Esophagus muscularis mucosa (tissue), 4 donors: Measurements from ENCODE around the gene ACTC1. TPM values are rescaled to one million over a fixed set of nuclear protein-coding genes. Genes with fewer than 3 reads are reported as not detected.

Experiments used
- DNase-seq: peaks from one replicate; pipeline ENCODE4 v3.0.0-alpha.2; 2017; ENCODE audit errors: extremely low spot score
- H3K27ac ChIP-seq, 4 donors: fragments of 200-600 bp; sonication (generic); replicated peaks in 1 of 4; 1 replicate in 3 of 4; 2 replicates in 1 of 4; pipeline ENCODE4 v1.5.1; 2016 to 2019; ENCODE audit warnings: mild to moderate bottlenecking in 1 of 4
- H3K27me3 ChIP-seq, 4 donors: fragments of 200-600 bp; sonication (generic); one replicate each; pipeline versions ENCODE4 v1.5.1 to v1.6.0; 2016 to 2019
- H3K36me3 ChIP-seq, 4 donors: fragments of 200-600 bp; sonication (generic); one replicate each; pipeline ENCODE4 v1.5.1; 2016 to 2019
- H3K4me1 ChIP-seq, 4 donors: fragments of 200-600 bp; sonication (generic); one replicate each; pipeline ENCODE4 v1.5.1; 2016 to 2019
- H3K4me3 ChIP-seq, 4 donors: fragments of 200-600 bp; sonication (generic); 1 replicate in 2 of 4; 2 replicates in 2 of 4; pipeline ENCODE4 v1.5.1; 2016 to 2019; ENCODE audit warnings: mild to moderate bottlenecking in 4 of 4, moderate library complexity in 1 of 4
- H3K9me3 ChIP-seq, 4 donors: fragments of 200-600 bp; sonication (generic); 1 replicate in 3 of 4; 2 replicates in 1 of 4; pipeline ENCODE4 v1.5.1; 2016 to 2019
- EP300 ChIP-seq: sonication (generic); formaldehyde crosslinking; IDR thresholded peaks from one replicate; pipeline ENCODE4 v1.6.1; 2017; ENCODE audit warnings: antibody characterized with exemption
- POLR2A ChIP-seq: fragments of 450-650 bp; IDR thresholded peaks from one replicate; pipeline ENCODE4 v1.6.1; 2017; ENCODE audit warnings: antibody characterized with exemption, moderate library complexity, mild to moderate bottlenecking, low read depth
- POLR2AphosphoS5 ChIP-seq, 2 donors: sonication (generic); formaldehyde crosslinking; IDR thresholded peaks; one replicate each; pipeline ENCODE4 v1.6.1; 2017; ENCODE audit warnings: antibody characterized with exemption in 2 of 2
- WGBS: methylation state at CpG from one replicate; pipeline ENCODE4 v1.1.5; 2018; 5-methylcytosine and 5-hydroxymethylcytosine counted together
- intact Hi-C: fragments of 100-400 bp; cut with DNase I; formaldehyde crosslinking; loops from one replicate; pipeline ENCODE4 v1.15.1; 2023
- total RNA-seq, 4 donors: library from RNA; depleted of rRNA; stranded (reverse); fragments of >200 nt; gene quantifications; one replicate each; pipeline versions ENCODE4 v1.1.0 to v1.2.1, GENCODE V29; 2016
- TF ChIP-seq, protein P1 (sequence below), 3 experiments: fragments of 200-600 bp in 2 of 3; fragments of 450-650 bp in 1 of 3; sonication (generic) in 2 of 3; IDR thresholded peaks; one replicate each; pipeline ENCODE4 v1.5.1; 2017 to 2019; ENCODE audit warnings: antibody characterized with exemption in 3 of 3, mild to moderate bottlenecking in 2 of 3, moderate library complexity in 1 of 3

The ACTC1 gene
- total RNA-seq, 4 donors from 2014 or later = 4.7 to 8.7 (median 7.3) TPM

DNA sequence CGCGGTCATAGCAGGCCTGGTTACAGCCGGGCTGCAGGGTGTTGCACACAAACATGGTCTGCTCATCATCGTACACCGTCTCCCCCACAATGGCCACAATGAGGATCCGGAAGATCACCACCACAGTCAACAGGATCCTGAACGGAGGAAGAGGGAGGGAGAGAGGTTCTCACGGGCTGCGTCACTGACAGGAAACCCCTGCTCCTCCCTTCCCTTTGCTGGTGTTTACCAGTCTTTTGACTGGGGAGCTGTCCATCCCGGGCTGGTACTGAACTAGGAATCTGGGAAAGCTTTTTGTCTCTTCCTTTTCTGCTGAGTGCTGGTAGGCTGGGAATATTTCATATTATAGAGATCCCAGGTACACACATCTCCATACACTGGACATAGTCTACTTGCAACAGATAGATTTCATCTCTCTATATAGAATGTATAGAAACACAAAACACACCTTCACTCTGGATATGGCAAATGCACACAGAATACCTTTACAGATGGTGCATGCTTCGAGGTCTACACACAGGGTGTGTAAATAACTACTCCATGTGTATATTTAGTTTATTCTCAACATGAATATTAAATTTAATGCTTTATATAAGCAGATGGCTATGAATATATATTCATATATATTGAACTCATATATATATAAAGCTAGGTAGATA lies 42.0 kb downstream of the ACTC1 start:
- H3K27me3 ChIP-seq = peaks cover 5 to 52% (median 24%) of the 10 kb centered on the region in 4 donors
- TF ChIP-seq, protein P1, sequence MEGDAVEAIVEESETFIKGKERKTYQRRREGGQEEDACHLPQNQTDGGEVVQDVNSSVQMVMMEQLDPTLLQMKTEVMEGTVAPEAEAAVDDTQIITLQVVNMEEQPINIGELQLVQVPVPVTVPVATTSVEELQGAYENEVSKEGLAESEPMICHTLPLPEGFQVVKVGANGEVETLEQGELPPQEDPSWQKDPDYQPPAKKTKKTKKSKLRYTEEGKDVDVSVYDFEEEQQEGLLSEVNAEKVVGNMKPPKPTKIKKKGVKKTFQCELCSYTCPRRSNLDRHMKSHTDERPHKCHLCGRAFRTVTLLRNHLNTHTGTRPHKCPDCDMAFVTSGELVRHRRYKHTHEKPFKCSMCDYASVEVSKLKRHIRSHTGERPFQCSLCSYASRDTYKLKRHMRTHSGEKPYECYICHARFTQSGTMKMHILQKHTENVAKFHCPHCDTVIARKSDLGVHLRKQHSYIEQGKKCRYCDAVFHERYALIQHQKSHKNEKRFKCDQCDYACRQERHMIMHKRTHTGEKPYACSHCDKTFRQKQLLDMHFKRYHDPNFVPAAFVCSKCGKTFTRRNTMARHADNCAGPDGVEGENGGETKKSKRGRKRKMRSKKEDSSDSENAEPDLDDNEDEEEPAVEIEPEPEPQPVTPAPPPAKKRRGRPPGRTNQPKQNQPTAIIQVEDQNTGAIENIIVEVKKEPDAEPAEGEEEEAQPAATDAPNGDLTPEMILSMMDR (IDR thresholded peaks at IDR 0.05) = no peak
- no peak for TF ChIP-seq POLR2AphosphoS5 (IDR thresholded peaks at IDR 0.05)
- TF ChIP-seq EP300 = no peak
- TF ChIP-seq POLR2A = no peak
- H3K27ac ChIP-seq = no peak overlapping the region
- H3K4me1 ChIP-seq = peaks cover 9 to 19% (median 11%) of the 10 kb centered on the region in 4 donors
- intact Hi-C loops = no loop called here
- H3K4me3 ChIP-seq = no peak overlapping the region
- no peaks in the 10 kb centered on the region for H3K9me3 ChIP-seq
- DNase-seq = no peak
- 25% methylated on average over 11 of the region's 11 CpGs for WGBS
- H3K36me3 ChIP-seq = no peaks in the 10 kb centered on the region

DNA sequence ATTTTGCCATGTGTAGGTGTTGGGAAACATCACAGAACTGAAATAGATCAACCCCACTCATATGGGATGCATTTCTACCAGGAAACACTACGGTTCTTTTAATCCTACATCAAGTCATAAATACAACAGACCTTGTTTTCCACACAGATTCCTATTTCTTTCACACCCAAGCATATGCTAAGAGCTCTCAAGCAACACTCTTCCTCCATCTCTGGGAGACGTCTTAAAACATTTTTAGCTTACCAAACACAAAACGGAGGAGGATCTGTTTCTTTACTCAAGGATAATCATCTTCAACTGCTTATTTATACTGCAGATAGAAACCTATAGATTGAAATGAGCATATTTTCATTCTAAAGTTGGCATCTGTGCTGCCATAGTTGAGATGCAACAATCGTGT lies 45.7 kb downstream of the ACTC1 start:
- H3K27ac ChIP-seq = no peak overlapping the region
- TF ChIP-seq POLR2AphosphoS5 (IDR thresholded peaks at IDR 0.05) = no peak
- no peak for TF ChIP-seq EP300
- H3K4me3 ChIP-seq = no peak overlapping the region
- 67% methylated on average over 4 of the region's 4 CpGs for WGBS
- peaks cover 4 to 10% (median 5%) of the 10 kb centered on the region in 4 donors for H3K4me1 ChIP-seq
- DNase-seq = no peak
- H3K9me3 ChIP-seq = no peaks in the 10 kb centered on the region
- no peaks in the 10 kb centered on the region for H3K36me3 ChIP-seq
- H3K27me3 ChIP-seq = peaks cover 2 to 32% (median 12%) of the 10 kb centered on the region in 4 donors
- intact Hi-C loops = no loop called here

Other genes starting within 250 kb of the ACTC1 start
- gene GOLGA8B, start 211.9 kb downstream of the ACTC1 start, total RNA-seq = 10 to 100 TPM; 20.3 to 70.2 (median 42.4) TPM
- gene GJD2, start 40.6 kb downstream of the ACTC1 start, total RNA-seq = not detected
- 10 to 100 TPM; 14.2 to 18.7 (median 16.8) TPM for gene AQR, start 174.2 kb upstream of the ACTC1 start, total RNA-seq
- gene ZNF770, start 192.7 kb upstream of the ACTC1 start, total RNA-seq = 10 to 100 TPM; 18.5 to 23.7 (median 20.2) TPM